ENCODE measurements around the gene MTSS2.
A peak's percentile ranks its signal among the peaks of the same experiment; 100 is the strongest.

The MTSS2 gene

GRCh38 chr16:70657956-70658355, 27.9 kb downstream of the MTSS2 start:
- DNase-seq (ENCODE audit: low spot score), result no peak
- Histone ChIP-seq H3K9me3 (replicated peaks in 1 of 2; ENCODE audit: control insufficient read depth in 2 of 2, insufficient read depth in 1 of 2, low read depth in 1 of 2, low read length in 2 of 2) (no peaks in the 10 kb centered on the region), H2BK120ac (ENCODE audit: low read depth, low read length) (no peak overlapping the region), H2AFZ (ENCODE audit: low read length) (no peak overlapping the region), H3K79me1 (ENCODE audit: low read depth, low read length) (no peaks in the 10 kb centered on the region), H2AK5ac (ENCODE audit: low read depth, low read length) (no peak overlapping the region), H3K14ac (ENCODE audit: low read length) (no peak overlapping the region), H3K4me2 (ENCODE audit: insufficient read depth, low read length, poor library complexity, severe bottlenecking) (no peak overlapping the region), H4K91ac (ENCODE audit: low read depth, low read length, poor library complexity) (no peak overlapping the region), H3K36me3 (replicated peaks in 1 of 2; ENCODE audit: control insufficient read depth in 2 of 2, insufficient read depth in 2 of 2, low read length in 2 of 2) (peaks cover 0 to 10% of the 10 kb centered on the region in 2 donors), H3K18ac (ENCODE audit: low read length) (peak overlapping the region; percentile 5), H3K23ac (ENCODE audit: low read depth, low read length, poor library complexity) (no peak overlapping the region), H3K4ac (ENCODE audit: low read length) (no peak overlapping the region), H2BK5ac (ENCODE audit: low read length) (no peak overlapping the region), H2BK12ac (ENCODE audit: low read length) (no peak overlapping the region), H3K27me3 (ENCODE audit: control insufficient read depth in 3 of 3, insufficient read depth in 3 of 3, low read depth in 1 of 3, low read length in 3 of 3) (no peaks in the 10 kb centered on the region), H2BK15ac (ENCODE audit: low read length) (no peak overlapping the region), H4K8ac (ENCODE audit: low read depth, low read length) (no peak overlapping the region), H3K4me1 (ENCODE audit: control insufficient read depth in 2 of 2, insufficient read depth in 1 of 2, low read depth in 1 of 2, low read length in 2 of 2) (no peaks in the 10 kb centered on the region), H3K27ac (replicated peaks; ENCODE audit: low read length) (no peak overlapping the region), H3K9ac (ENCODE audit: low read depth, low read length, poor library complexity) (no peak overlapping the region), H3K4me3 (ENCODE audit: low read length in 2 of 2) (no peak overlapping the region)
- WGBS, 2 donors (ENCODE audit: extremely low coverage in 2 of 2, insufficient read length in 2 of 2, insufficient replicate concordance in 1 of 2), result no CpG with 5 or more reads among the region's 7 CpGs

- peak overlapping the region; percentile 82 for H3K23ac ChIP-seq (ENCODE audit: low read depth, low read length, poor library complexity)
- H3K27me3 ChIP-seq (ENCODE audit: control insufficient read depth in 3 of 3, insufficient read depth in 3 of 3, low read depth in 1 of 3, low read length in 3 of 3), result no peaks in the 10 kb centered on the region
- H3K9me3 ChIP-seq (replicated peaks in 1 of 2; ENCODE audit: control insufficient read depth in 2 of 2, insufficient read depth in 1 of 2, low read depth in 1 of 2, low read length in 2 of 2), result no peaks in the 10 kb centered on the region
- no peaks in the 10 kb centered on the region for H3K79me1 ChIP-seq (ENCODE audit: low read depth, low read length)
- no peak overlapping the region for H2BK5ac ChIP-seq (ENCODE audit: low read length)
- H3K4me2 ChIP-seq (ENCODE audit: insufficient read depth, low read length, poor library complexity, severe bottlenecking), result no peak overlapping the region
- peak overlapping the region; percentile 84 for H3K9ac ChIP-seq (ENCODE audit: low read depth, low read length, poor library complexity)
- no CpG with 5 or more reads among the region's 22 CpGs for WGBS, 2 donors (ENCODE audit: extremely low coverage in 2 of 2, insufficient read length in 2 of 2, insufficient replicate concordance in 1 of 2)
- no peak overlapping the region for H3K4ac ChIP-seq (ENCODE audit: low read length)
- no peaks in the 10 kb centered on the region for H3K4me1 ChIP-seq (ENCODE audit: control insufficient read depth in 2 of 2, insufficient read depth in 1 of 2, low read depth in 1 of 2, low read length in 2 of 2)
- no peak overlapping the region for H2BK15ac ChIP-seq (ENCODE audit: low read length)
- H3K18ac ChIP-seq (ENCODE audit: low read length), result peak overlapping the region; percentile 52
- H3K36me3 ChIP-seq (replicated peaks in 1 of 2; ENCODE audit: control insufficient read depth in 2 of 2, insufficient read depth in 2 of 2, low read length in 2 of 2), result peaks cover 0 to 1% of the 10 kb centered on the region in 2 donors
- DNase-seq (ENCODE audit: low spot score), result no peak
- H3K4me3 ChIP-seq (ENCODE audit: low read length in 2 of 2), result no peak overlapping the region
- peak overlapping the region; percentile 31 for H3K14ac ChIP-seq (ENCODE audit: low read length)
- peak overlapping the region; percentile 16 for H2BK12ac ChIP-seq (ENCODE audit: low read length)
- H4K8ac ChIP-seq (ENCODE audit: low read depth, low read length), result no peak overlapping the region
- no peak overlapping the region for H2BK120ac ChIP-seq (ENCODE audit: low read depth, low read length)
- H3K27ac ChIP-seq (replicated peaks; ENCODE audit: low read length), result no peak overlapping the region
- H4K91ac ChIP-seq (ENCODE audit: low read depth, low read length, poor library complexity), result no peak overlapping the region
- H2AK5ac ChIP-seq (ENCODE audit: low read depth, low read length), result no peak overlapping the region
- H2AFZ ChIP-seq (ENCODE audit: low read length), result peak overlapping the region; percentile 12
These were observed 29.1 kb downstream of the MTSS2 start for GRCh38 chr16:70656712-70657263.

- no peaks in the 10 kb centered on the region for H3K27me3 ChIP-seq (ENCODE audit: control insufficient read depth in 3 of 3, insufficient read depth in 3 of 3, low read depth in 1 of 3, low read length in 3 of 3)
- H3K9ac ChIP-seq (ENCODE audit: low read depth, low read length, poor library complexity), result peak overlapping the region; percentile 84
- no peaks in the 10 kb centered on the region for H3K36me3 ChIP-seq (replicated peaks in 1 of 2; ENCODE audit: control insufficient read depth in 2 of 2, insufficient read depth in 2 of 2, low read length in 2 of 2)
- no peak overlapping the region for H3K23ac ChIP-seq (ENCODE audit: low read depth, low read length, poor library complexity)
- H2BK15ac ChIP-seq (ENCODE audit: low read length), result no peak overlapping the region
- no peak overlapping the region for H2AK5ac ChIP-seq (ENCODE audit: low read depth, low read length)
- no peak overlapping the region for H2BK5ac ChIP-seq (ENCODE audit: low read length)
- H3K9me3 ChIP-seq (replicated peaks in 1 of 2; ENCODE audit: control insufficient read depth in 2 of 2, insufficient read depth in 1 of 2, low read depth in 1 of 2, low read length in 2 of 2), result no peaks in the 10 kb centered on the region
- peaks cover 0 to 2% of the 10 kb centered on the region in 2 donors for H3K4me1 ChIP-seq (ENCODE audit: control insufficient read depth in 2 of 2, insufficient read depth in 1 of 2, low read depth in 1 of 2, low read length in 2 of 2)
- peak overlapping the region; percentile 12 for H2AFZ ChIP-seq (ENCODE audit: low read length)
- no peak overlapping the region for H2BK120ac ChIP-seq (ENCODE audit: low read depth, low read length)
- H3K79me1 ChIP-seq (ENCODE audit: low read depth, low read length), result no peaks in the 10 kb centered on the region
- H3K18ac ChIP-seq (ENCODE audit: low read length), result no peak overlapping the region
- H3K4me2 ChIP-seq (ENCODE audit: insufficient read depth, low read length, poor library complexity, severe bottlenecking), result no peak overlapping the region
- no peak for DNase-seq (ENCODE audit: low spot score)
- no peak overlapping the region for H4K8ac ChIP-seq (ENCODE audit: low read depth, low read length)
- no peak overlapping the region for H4K91ac ChIP-seq (ENCODE audit: low read depth, low read length, poor library complexity)
- H3K14ac ChIP-seq (ENCODE audit: low read length), result no peak overlapping the region
- peak overlapping the region; percentile 16 for H2BK12ac ChIP-seq (ENCODE audit: low read length)
- no peak overlapping the region for H3K4ac ChIP-seq (ENCODE audit: low read length)
- no peak overlapping the region for H3K4me3 ChIP-seq (ENCODE audit: low read length in 2 of 2)
- no peak overlapping the region for H3K27ac ChIP-seq (replicated peaks; ENCODE audit: low read length)
- no CpG with 5 or more reads among the region's 8 CpGs for WGBS, 2 donors (ENCODE audit: extremely low coverage in 2 of 2, insufficient read length in 2 of 2, insufficient replicate concordance in 1 of 2)
These were observed 29.7 kb downstream of the MTSS2 start for GRCh38 chr16:70656065-70656711.

DNA sequence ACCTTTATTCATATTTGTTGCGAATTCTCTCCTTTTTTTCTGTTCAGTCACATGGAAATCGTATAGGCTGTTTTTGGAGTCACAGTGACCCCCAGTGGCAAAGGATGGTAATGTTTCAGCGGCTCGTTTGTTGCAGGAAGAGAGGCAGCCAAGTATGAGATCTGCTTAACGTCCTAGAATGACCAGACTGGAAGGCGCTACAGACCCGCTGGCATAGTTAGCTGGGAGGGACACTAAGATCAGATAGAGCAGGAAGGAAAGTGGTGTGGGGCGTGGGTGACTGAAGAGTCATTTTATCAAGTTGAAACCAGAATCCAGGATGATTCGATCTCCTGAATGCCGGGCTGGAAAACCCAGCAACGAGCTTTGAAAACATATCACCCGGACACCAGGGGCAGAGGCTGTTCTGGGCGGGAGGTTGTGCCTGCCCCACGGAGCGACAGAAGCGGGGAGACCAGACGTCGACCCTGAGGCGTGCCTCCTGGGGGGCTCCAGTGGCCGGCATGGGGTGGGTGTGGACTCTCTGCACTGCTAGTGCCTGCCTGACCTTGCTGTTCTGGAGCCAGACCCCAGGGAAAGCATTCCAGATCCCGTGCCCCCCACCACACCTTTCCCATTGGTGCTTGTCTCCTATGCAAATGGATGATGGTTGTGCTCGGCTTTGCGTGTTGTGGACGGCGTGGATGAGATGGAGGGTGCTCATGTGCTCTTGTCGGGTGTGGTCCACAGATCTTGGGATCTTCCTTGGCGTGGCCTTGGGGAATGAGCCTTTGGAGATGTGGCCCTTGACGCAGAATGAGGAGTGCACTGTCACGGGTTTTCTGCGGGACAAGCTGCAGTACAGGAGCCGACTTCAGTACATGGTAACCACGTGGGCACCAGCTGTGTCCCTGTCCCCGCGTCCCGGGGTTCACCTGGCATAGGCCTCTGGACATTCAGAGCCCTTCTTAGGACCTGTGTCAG, 31.8 kb downstream of the MTSS2 start:
- DNase-seq (ENCODE audit: low spot score), result peak; percentile 91
- no peak overlapping the region for H3K4me3 ChIP-seq (ENCODE audit: low read length in 2 of 2)

More for the DNA sequence above, 31.8 kb downstream of the MTSS2 start:
- peak overlapping the region; percentile 21 for H2BK120ac ChIP-seq (ENCODE audit: low read depth, low read length)
- peaks cover 2 to 4% of the 10 kb centered on the region in 2 donors for H3K9me3 ChIP-seq (replicated peaks in 1 of 2; ENCODE audit: control insufficient read depth in 2 of 2, insufficient read depth in 1 of 2, low read depth in 1 of 2, low read length in 2 of 2)
- no peak overlapping the region for H3K4me2 ChIP-seq (ENCODE audit: insufficient read depth, low read length, poor library complexity, severe bottlenecking)
- H2BK12ac ChIP-seq (ENCODE audit: low read length), result peak overlapping the region; percentile 50
- H3K36me3 ChIP-seq (replicated peaks in 1 of 2; ENCODE audit: control insufficient read depth in 2 of 2, insufficient read depth in 2 of 2, low read length in 2 of 2), result no peaks in the 10 kb centered on the region
- peak overlapping the region; percentile 88 for H3K18ac ChIP-seq (ENCODE audit: low read length)
- H4K91ac ChIP-seq (ENCODE audit: low read depth, low read length, poor library complexity), result no peak overlapping the region
- H2BK5ac ChIP-seq (ENCODE audit: low read length), result peak overlapping the region; percentile 77
- H4K8ac ChIP-seq (ENCODE audit: low read depth, low read length), result peak overlapping the region; percentile 19
- H3K79me1 ChIP-seq (ENCODE audit: low read depth, low read length), result no peaks in the 10 kb centered on the region
- peak overlapping the region; percentile 37 for H3K9ac ChIP-seq (ENCODE audit: low read depth, low read length, poor library complexity)
- H3K27ac ChIP-seq (replicated peaks; ENCODE audit: low read length), result no peak overlapping the region
- peak overlapping the region; percentile 82 for H2AFZ ChIP-seq (ENCODE audit: low read length)
- H3K14ac ChIP-seq (ENCODE audit: low read length), result peak overlapping the region; percentile 17
- H3K27me3 ChIP-seq (ENCODE audit: control insufficient read depth in 3 of 3, insufficient read depth in 3 of 3, low read depth in 1 of 3, low read length in 3 of 3), result no peaks in the 10 kb centered on the region
- no peak overlapping the region for H3K23ac ChIP-seq (ENCODE audit: low read depth, low read length, poor library complexity)
- H3K4me1 ChIP-seq (ENCODE audit: control insufficient read depth in 2 of 2, insufficient read depth in 1 of 2, low read depth in 1 of 2, low read length in 2 of 2), result peaks cover 0 to 2% of the 10 kb centered on the region in 2 donors
- no CpG with 5 or more reads among the region's 35 CpGs for WGBS, 2 donors (ENCODE audit: extremely low coverage in 2 of 2, insufficient read length in 2 of 2, insufficient replicate concordance in 1 of 2)
- H2AK5ac ChIP-seq (ENCODE audit: low read depth, low read length), result peak overlapping the region; percentile 37
- peak overlapping the region; percentile 8 for H3K4ac ChIP-seq (ENCODE audit: low read length)
- no peak overlapping the region for H2BK15ac ChIP-seq (ENCODE audit: low read length)
